GF-D8 (cell line): ENCODE measurements around the gene GPC4.
"Not testable (repeated sequence)": the region's sequence is repeated elsewhere in the genome, so short reads cannot be mapped to it uniquely, and the experiment has no call there.

Experiments
- DNase-seq: peaks from one replicate; lab custom pipeline; 2025; lab: John Stamatoyannopoulos, UW

GPC4 gene

DNA sequence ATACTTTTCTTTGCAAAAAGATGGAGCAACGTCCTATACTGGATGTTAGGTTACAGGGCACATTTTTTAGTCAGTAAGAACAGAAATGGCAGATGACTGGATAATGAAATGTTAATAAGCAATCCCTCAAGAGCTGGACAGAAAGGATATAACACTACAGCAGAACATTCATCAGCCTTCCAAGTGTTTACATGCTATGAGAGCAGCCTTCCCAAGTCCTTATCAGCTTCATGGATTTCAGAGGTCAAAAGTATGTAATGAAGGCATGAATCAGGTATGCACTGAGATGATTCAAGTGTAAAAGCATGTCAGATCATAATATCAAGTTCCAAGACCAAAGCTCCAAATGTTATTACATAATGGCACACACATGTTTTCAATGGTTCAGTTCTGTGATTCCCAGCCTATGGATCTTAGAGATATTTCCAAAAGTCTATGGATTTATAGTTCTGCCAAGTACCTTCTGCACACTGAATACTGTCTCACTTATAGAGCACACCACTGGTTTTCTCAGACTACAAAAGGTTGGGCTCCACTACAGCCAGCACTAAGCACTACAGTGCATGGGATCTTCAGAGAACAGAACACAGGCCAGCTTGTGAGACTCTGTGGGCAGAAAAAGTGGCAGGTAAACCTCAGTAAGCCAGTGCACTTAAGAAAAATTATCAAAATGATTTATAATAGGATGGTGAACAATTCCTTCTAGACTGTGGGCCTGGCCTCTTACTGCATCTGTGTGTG, 49.2 kb downstream of the GPC4 start:
- DNase-seq, result no peak

DNA sequence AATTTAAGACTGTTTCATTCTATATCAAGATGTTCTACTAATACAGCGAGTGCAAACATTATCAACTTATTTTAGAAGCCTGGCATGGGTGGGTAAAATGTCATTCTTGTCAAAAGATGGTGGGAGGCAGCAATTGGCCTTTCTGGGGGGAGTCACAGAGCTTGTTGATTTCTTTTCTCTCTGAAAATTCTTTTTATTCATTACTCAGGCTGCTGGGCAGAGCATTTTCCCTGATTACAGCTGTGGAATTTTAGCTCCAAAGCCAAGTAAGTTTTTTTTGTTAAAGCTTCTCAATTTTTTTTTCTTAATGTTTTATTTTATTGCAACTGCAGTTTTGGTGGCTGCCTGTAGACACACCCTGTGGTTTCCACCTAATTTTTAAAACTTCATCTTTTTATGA, 50.4 kb downstream of the GPC4 start:
- no peak for DNase-seq

DNA sequence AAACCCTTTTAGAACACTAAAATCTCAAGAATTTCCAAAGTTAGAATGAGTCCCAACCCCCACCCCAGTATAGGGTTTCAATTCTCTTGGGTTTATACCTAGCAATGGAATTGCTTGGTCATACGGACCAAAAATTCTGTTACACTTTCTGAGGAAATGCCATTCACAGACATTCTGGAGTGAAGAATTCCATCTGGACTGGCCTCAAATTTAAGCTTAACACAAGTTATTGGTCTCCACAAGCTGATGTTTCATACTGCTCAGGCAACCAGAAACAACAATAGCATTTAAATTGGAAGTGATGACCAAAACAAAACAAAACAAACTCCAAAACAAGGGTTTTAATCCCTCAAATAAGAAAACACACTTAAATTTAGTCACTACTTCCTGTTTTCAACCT, 51.1 kb downstream of the GPC4 start:
- DNase-seq, result no peak

DNA sequence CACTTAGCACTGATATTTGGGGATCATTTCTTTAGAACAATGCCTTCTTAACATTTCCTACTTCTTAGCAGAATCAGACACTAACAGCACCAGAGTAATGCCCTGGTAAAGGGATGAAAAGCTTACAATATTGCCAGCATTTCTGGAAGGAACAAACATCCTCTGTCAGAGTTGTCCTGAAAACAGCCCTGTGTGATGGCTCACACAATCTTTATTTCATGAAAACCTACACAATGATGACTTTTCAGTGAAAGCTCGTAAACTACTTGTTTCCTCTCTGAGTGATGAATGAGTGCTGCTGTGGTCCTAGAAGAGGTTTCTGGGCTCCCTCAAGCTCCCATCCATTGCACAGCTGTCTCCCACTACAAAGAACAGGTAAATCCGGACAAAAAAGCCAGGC, 52.8 kb downstream of the GPC4 start:
- no peak for DNase-seq

DNA sequence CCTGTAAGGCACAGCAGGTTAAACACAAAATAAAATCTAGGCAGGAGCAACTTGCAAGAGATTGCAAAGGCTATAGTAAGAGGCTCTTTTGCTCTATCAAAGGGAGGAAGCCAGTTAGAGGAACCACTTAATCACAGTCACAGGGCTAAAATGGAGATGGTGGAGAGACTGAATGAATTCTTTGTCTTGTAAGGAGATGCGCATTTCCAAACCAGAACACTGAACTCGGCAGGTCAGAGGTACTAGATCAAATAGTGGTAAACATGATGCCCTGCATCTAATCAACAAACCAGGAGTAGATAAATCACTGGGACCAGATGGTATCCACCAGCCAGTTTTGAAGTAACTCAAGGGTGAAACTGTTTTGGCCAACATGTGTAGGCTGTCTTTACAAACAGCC, 55.8 kb downstream of the GPC4 start:
- no peak for DNase-seq

DNA sequence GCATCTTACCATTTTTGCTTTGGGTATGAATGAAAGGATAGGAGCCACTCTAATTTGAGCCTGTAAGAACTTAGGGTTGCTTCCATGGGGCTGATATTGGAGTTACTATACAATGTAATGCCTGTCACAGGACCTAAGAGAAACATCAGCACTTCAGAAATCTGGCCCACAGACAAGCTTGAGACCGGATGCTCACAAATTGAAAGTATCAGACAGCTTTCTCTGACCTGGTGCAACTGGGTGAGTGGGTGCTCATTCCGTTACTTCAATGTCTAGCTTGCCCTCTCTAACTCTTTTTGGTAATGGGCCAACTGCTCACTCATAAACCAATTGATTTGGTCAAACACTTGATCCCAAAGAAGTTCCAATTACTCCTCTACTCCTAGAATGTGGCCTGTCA, 62.1 kb downstream of the GPC4 start:
- DNase-seq, result no peak

DNA sequence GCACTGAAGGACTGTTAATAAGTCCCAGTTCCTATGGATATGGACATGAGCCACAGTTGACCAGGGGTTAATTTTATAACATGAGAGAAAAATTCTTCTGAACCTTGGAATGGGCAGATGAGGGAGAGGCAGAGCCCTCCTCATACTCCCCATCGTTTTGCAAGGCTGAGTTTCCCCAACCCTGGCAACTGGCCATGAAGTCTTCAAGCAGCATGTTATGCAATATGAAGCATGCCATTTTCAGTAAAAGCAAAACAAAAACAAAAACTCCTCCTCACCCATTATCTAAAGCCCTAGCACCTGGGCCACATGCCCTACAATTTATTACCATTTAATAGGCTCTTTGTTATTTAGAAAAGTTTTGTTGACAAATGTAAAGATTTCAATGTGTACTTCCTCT, 64.5 kb downstream of the GPC4 start:
- DNase-seq, result no peak

DNA sequence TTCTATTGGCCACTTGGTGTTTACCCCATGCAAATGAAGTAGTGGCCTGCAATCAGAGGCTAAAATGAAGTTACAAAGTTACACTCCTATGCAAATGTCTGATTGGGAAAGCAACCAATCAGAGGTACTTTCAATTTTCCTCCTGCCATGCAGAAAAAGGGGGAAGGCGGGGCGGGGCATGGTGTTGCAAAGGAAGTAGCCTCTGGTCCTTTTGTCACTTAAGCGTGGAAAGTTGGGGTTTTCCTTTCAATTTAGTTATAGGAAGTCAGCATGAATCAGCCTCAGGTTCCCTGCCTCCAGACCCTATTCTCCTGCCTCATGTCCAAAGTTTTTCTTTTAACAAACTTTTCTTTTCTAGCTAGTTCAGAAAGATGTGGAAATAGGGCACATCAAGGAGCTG, 69.3 kb downstream of the GPC4 start:
- no peak for DNase-seq

DNA sequence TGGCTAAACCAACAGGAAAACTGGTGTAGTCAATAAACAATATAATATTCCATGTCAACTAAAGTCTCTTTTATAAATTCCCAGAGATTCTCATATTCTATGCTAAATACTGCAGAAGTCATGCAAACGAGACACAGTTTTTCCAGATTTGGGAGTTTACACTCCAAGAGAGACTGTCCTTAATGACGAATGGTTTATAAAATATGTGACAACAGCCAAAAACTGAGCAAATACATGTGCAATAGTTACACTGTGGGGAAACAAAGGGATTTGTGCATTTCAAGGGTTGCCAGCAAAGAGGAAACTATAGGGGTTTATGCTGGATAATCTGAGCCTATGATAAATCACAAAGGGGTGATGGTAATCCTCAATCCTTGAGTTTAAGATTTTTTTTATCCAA, 75.7 kb downstream of the GPC4 start:
- DNase-seq, result no peak

DNA sequence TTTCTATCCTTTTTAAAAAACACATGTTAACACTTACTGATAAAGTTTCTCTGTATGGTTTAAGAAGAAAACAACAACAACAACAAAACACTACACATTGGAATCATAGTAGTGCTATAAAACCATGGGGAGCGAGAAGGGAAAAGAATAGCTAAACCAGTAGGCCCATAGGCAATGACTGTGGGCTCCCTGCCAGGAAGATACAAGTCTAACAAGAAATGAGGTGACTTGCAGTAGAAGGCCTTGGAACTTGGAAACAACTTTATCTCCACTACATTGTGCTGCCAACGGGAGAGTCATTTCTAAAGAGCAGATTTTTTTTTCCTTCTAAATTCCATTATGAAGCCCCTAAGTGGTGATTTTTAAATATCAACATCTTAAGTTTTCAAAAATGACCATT, 78.0 kb downstream of the GPC4 start:
- no peak for DNase-seq

DNA sequence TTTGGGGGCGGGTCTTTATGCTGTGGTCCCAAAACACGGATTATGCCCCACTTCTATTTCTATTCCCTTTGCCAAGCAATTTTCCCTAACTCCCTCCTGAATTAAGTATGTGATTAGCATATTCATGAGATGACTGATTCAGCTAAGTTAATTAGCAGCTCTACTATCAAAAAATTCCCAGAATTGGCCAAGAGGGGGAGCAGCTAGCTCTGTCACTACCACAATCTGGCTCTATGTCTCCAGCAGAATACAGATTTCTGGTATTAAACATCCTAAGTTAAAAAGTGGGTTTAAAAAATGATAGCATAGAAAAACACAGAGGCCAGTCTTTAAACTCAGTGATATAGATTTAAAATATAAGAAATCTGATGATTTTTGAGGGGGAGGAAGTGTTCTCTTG, 80.3 kb downstream of the GPC4 start:
- DNase-seq, result no peak

DNA sequence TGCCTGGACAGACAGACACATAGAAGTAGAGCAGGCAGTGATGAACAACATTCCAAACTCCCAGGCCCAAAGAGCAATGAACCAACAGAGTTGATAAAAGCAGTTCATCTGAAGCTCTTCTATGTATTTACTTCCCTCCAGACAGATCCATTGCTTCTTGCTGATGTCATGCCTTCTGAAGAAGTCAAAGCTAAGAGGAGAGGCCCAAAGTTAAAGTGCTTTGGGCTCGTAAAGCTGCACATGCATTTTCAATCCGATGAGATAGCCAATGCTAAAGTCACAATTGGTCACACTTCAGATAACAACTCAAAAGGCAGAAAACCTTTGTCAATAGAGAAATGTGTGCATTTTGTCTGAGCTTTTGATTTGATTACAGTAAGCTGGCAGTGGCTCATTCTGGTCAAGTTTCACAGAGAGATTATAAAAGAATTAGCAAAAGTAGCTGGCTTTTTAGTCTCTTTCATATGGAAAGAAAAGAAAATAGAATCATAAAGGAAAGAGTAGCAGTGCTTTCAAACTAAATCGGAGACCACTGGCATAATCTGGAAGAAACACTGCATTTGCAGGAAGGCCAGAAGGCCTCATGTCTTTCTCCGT, 82.0 kb downstream of the GPC4 start:
- no peak for DNase-seq

DNA sequence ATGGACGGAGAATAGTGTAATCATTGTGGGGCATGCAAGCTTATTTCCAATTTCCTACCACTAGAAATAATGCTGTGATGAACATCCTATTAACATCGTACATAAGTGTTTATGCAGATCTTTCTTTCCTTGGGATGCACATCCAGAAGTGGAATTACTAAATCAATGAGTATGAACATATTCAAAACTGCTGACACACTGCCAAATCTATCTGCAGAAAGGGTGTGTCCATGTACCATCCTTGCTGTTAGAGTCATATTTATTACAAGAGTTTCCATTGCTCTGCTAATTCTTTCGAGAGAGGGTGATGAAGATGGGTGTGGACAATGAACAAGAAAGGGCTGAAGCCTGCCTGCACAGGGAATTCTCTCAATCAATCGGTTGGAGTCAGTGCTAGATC, 82.6 kb downstream of the GPC4 start:
- no peak for DNase-seq

DNA sequence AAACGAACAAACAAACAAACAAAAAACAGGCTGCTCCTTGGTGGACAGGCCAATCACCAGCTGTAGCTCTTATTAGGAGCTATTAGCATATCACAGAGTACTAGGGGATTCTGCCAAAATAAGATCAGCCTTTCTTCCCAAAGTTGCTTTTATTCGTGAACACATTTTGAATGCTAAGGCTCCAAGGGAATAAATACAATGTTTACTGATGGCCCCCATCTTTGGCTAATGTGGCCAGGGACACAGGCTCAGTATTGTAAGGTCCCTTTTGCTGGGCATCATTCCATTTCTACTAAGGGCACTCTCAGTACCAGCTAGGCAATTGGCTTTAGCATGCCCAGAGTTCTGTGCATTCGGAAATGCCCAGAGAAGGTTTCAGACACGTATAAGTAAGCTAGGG, 84.3 kb downstream of the GPC4 start:
- no peak for DNase-seq

DNA sequence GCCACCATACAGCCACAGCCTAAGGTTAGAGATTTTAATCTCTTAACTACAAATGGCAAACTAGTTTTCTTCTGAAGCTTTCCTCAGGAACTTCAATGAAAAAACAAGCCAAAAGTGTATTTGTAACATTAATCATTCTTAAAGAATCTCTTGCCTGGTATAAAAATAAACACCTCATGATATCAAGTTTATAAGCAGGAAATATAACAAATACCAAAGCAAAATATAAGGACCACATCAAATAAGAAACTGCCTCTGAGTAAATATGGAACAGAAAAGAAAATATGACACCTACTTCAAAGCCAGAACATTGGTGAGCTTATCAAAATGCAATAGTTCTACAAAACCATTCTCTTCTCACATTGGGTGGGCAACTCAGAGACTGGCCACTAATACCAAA, 89.9 kb downstream of the GPC4 start:
- DNase-seq, result no peak

DNA sequence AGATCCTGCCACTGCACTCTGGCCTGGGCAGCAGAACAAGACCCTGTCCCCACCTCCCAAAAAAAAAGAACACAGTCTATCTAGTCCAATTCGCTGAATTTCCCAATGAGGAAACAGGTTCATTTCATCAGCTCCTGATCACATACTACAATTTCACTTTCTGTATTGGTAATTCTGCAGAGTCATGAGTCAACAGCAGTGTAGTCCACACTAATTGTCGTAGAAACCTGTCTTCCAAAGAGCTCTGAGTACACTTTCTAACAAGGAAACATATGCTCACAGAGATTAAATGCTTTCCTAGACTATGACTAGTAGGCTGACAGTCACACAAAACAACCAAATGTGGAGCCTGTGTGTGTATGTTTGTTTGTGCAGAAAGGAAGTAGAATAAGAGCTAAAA, 91.9 kb downstream of the GPC4 start:
- no peak for DNase-seq

DNA sequence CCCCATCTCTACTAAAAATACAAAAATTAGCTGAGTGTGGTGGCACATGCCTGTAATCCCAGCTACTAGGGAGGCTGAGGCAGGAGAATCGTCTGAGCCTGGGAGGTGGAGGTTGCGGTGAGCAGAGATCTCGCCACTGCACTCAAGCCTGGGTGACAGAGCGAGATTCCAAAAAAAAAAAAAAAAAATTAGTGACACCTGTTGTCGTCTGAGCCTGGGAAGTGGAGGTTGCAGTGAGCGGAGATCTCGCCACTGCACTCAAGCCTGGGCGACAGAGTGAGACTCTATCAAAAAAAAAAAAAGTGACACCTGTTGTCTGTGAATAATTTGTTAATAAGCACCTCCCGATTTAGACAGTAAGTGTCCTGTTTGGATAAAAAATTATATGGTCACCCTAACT, 93.0 kb downstream of the GPC4 start:
- not testable (repeated sequence) for DNase-seq

DNA sequence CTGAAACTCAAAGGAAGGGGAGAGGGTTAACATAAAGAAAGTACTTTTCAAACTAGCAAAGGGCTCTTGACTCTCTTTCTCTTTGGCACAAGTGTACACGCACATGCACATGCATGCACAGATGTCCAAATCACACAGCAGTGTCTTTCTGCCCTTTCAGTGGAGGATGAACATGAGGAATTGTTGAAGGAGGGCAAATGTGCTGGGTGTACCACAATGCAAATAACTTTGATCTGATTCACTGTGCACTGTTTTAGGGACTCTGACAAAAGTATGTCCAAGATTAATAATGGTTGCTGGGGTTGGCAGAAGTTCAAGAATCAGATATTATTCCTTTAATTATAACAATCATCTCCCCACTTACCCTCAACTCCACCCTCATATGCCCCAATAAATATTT, 93.8 kb downstream of the GPC4 start:
- DNase-seq, result no peak

DNA sequence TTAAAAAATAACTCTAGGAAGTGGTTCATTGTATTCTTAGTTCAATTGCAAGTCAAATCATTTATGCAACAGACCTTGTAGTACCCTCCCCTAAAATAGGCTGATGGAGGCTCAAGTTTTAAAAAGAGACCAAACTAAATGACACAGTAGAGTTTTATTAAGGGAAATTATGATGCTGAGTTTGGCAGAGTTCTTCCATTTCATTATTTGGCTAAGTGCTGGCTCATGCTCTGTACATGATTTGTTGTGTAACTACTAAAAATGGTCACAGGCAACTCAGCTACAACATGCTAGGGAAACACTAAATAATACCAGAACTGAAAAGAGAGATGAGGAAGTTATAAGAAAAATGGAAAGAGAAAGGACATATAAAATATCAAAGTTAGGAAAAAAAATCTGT, 101.0 kb downstream of the GPC4 start:
- DNase-seq, result no peak

DNA sequence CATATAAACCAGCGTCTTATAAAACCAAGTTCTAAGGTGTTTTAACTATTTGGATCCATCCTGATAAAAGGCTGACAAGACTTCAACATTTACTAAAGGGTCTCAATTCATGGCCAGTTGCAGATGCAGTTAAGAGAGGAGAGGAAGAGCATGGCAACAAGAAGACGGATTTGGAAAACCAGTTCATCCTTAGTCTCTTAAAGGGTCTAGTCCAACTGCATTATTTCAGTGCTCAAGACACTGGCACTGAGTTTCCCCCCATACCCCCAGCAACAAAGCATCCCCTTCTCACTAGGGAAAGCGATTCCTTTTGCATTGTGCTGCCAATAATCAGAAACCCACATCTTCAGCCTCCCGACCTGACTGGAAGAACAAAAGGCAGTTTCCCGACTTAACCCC, 106.8 kb downstream of the GPC4 start:
- DNase-seq, result no peak

DNA sequence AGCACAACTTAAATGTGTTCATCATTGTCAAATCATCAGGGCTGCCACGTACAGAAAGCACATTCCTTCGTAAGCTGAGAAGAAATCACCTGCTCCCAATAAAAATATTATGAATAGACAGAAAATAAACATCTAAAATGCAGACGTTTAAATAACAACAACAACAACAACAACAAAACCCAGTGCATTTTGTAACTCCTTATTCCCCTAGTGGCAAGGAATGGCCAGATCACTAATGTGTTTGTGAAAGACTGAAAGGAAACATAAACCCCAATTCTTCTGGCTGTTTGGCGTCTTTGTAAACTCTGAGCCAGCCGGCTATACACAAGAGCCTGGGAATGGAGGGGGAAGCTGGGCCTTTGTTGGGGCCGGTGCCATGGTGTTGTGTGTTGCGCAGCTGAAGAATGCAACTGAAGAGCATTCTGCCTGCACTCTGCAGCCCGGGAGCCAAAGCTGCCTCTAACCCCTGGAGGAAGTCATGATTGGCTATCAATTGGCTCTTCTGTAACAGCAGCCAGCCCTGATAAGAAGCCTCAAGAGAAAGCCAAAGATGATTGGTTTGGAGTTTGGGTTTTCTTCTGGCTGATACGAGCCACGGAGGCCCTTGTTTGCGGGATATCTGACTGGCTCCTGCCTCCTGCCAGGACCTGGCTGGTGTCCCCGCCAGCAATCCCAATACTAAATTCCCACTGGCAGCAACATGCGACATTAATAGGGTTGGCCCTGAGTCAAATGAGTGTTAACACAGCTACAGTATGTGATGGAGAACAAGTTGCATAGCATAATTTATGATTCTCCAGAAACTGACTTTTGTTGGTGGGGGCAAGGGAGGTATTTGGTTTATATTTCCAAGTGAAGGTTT, 107.4 kb downstream of the GPC4 start:
- no peak for DNase-seq

DNA sequence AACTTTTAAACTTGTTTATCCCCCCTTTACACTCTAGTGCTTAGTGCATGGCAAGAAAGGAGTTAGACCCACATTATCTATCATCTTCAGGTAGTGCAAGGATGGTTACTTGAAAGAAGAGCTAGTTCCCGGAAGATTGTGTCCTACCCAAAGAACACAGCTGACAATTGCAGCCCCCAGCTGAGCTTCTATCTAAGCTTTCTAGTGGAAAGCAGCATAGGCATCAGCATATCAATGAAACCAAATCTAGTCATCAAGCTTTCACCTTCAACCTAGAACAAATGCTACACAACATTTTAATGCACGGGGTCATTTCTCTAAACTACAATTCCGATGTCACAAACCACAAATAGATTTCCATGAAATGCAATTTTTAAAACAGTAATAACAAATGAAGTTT, 108.2 kb downstream of the GPC4 start:
- no peak for DNase-seq

DNA sequence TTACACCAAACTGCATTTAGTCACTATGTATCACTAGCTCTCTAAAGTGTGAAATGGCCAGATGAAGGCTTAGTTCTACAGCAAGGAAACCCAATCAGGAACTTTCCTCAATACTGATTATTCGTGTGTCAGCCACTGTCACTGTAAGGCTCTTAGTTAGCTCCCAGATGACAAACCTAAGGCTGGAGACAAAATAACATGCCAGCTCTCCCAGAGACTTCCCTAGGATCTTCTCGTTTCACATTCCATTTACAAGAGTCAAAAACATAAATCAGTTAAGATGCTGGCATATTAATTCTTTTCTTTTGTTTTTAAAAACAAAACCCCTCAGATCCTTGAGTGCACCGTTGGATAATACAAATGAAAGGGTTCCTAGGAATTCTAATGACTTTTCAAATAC, 109.0 kb downstream of the GPC4 start:
- DNase-seq, result no peak
